Head of caudate nucleus (tissue), 42 donors: ENCODE results near the gene ZBTB20.

ENCODE experiments used
- DNase-seq, 42 donors: peaks; one replicate each; pipeline versions ENCODE4 v3.0.0 to v3.0.0-alpha.2; 2020 to 2021; ENCODE audit warnings: mixed read lengths in 7 of 42
- intact Hi-C: fragments of 100-400 bp; cut with DNase I; formaldehyde crosslinking; loops from one replicate; pipeline ENCODE4 v1.15.0; 2022

ZBTB20 gene

DNA sequence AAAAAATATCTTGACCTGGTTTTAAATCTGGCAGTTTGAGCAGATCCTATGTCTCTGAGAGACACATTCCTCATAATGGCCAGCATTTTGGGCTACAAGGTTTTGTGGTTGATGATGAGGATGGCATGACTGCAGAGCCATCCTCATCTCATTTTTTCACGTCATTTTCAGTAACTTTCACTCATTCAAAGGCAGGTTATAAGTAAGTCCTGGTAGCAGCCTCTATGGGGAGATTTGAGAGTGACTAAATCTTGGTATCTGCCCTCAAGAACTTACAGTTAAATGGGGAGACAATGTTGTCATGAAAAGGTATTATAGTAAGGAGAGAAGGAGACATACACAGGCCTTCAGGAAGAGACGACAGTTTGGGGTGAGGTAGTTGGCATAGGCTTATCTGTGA lies 838.7 kb downstream of the ZBTB20 start:
- intact Hi-C loops, result no loop called here
- no peak for DNase-seq

GRCh38 chr3:114307832-114308231 lies 839.3 kb downstream of the ZBTB20 start:
- DNase-seq, result no peak
- intact Hi-C loops, result no loop called here

DNA sequence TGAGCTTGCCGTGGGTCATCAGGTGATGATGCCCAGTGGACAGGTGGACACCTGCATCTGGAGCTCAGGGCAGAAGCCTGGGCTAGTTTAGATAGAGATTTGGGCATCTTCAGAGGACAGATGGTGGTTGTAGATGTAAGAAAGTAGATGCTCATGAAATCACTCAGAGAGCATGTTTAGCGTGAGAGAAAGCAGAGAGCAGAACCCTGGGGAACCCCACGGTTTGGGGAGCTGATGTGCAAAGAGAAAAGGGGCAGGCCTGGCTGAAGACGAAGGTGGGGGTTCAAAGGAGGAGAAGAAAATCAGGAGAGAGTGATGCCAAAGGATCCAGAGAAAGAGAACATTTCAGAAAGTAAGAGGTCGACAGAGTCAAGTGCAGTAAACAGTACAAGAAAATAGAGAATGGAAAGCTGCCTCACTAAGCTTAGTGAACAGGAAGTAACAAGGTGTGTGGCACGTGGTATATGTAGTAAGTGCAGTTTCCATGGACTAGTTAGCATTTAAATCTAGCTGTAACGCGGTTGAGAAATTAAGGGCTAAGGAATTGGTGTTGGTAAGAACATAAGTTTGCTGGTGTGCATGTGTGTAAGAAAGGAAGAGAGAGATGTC lies 839.8 kb downstream of the ZBTB20 start:
- no peak for DNase-seq
- intact Hi-C loops, result no loop called here

- intact Hi-C loops, result no loop called here
- no peak for DNase-seq
These were observed 847.0 kb downstream of the ZBTB20 start for GRCh38 chr3:114299941-114300624.

DNA sequence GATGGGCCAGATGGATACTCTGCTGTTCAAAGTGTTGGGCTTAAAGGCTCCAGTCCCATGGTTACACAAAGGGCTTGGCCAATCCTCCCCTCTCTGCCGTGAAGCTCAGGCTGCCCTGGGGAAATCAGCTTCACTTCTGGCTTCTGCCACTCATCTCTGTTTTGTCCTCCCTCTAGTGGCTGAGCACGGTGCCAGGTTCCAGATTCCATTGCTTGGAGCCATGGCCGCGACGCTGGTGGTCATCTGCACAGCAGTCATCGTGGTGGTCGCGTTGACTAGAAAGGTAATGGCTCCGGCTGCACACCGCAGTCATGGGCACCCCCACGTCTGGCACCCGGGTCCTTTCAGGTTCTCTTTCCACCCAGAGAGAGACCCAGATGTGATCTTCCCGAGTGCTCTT lies 847.7 kb downstream of the ZBTB20 start:
- intact Hi-C loops, result no loop called here
- peak in 16 of 42 donors; percentile 5 to 52 (median 18) for DNase-seq

DNA sequence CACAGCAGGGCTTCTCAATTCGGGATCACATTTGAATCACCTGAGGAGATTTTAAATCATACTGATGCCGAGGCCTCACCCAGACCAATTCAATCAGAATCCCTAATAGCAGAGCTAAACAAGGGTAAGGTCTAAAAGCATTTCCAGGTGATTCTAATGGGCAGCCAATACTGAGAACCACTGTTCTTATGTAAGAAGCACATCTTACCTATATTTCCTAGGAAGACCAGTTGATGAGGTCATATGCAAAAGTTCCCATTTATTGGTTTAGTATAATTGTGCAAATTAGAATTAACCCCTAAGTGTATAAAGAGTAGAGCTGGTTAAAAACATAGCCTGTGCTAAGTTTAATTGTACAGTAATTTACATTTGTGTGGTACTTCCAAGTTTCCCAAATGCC lies 851.1 kb downstream of the ZBTB20 start:
- intact Hi-C loops, result no loop called here
- no peak for DNase-seq

- intact Hi-C loops, result no loop called here
- no peak for DNase-seq
These were observed 852.1 kb downstream of the ZBTB20 start for GRCh38 chr3:114294940-114295480.

DNA sequence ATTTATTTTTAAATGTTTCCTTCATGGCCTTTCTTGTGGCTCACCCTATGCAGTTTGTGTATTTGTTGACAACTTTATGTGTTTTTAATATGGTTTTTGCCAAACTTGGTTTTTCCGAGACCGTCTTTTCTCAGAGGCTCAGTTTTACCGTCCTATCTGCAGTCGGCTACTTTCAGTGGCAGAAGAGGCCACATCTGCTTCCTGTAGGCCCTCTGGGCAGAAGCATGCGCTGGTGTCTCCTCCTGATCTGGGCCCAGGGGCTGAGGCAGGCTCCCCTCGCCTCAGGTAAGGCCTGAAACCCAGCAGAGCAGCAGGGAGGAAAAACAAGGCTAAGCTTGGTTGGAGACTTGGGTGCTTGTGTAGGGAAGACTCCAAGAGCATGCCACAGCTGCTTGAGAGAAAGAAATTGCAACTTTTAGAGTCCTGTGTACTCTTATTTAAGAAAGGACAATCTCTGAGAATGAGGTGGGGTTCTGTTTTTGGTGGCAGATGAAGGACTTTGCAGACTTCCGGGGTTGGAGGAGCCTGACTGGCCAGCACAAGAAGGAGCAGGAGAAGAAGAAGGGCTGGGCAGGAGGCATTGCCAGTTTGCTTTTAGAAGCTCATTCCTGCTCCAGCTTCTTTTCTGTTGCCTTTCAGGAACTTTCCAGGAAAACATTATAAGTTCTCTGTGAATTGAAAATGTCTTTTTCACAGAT lies 853.1 kb downstream of the ZBTB20 start, which contains the start of gene TIGIT:
TIGIT (plus strand) TSS at position 191 of the 698 bp plus-strand sequence; CDS start at position 225, 34 bp downstream.
- DNase-seq, result no peak
- intact Hi-C loops, result no loop called here

GRCh38 chr3:114290911-114291901 lies 855.9 kb downstream of the ZBTB20 start:
- peak in 40 of 42 donors; percentile 12 to 80 (median 47) for DNase-seq
- intact Hi-C loops, result no loop called here

DNA sequence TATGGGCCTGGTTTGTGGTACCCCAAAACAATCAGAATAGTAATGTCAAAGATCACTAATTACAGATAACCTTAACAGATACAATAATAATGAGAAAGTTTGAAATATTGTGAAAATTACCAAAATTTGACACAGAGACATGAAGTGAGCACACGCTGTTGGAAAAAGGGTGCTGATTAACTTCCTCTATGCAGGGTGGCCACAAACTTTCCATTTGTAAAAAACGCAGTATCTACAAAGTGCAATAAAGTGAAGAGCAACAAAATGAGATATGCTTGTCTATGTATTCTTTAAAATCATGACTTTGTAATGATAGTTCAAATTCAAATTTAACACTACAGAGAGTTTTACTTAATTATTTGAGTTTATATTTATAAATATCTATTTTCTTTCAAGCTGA lies 860.8 kb downstream of the ZBTB20 start:
- intact Hi-C loops, result no loop called here
- no peak for DNase-seq

- no peak for DNase-seq
These were observed 861.3 kb downstream of the ZBTB20 start for GRCh38 chr3:114285648-114286230.

DNA sequence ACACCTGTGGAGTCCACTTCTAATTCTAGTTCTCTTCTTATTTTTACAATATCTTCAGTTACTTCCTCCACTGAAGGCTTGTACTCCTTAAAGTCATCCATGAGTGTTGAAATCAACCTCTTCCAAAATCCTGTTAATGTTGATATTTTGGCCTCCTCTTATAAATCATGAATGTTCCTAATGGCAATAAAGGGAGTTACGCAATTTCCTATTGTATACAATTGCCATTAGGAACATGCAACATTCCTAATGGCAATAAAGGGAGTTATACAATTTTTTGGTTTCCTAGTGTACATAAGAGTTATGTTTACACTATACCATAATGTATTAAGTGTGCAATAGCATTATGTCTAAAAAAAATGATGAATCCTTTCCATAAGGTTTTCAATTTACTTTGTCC lies 862.4 kb downstream of the ZBTB20 start:
- no peak for DNase-seq
- intact Hi-C loops, result no loop called here

More at GRCh38 chr3:114285648-114286230, 861.3 kb downstream of the ZBTB20 start:
- intact Hi-C loops, result no loop called here
